ENCODE measurements around the gene TENT5A. TPM values are rescaled to one million over a fixed set of nuclear protein-coding genes. Genes with fewer than 3 reads are reported as not detected.

The TENT5A gene
- total RNA-seq, 4 donors from 2014 or later = 7.9 to 74.9 (median 23.3) TPM

- H3K36me3 ChIP-seq = no peaks in the 10 kb centered on the region
- no peak overlapping the region for H3K27ac ChIP-seq
- no peak for TF ChIP-seq CTCF (IDR thresholded peaks at IDR 0.05)
- no peak for TF ChIP-seq POLR2A (IDR thresholded peaks at IDR 0.05)
- H3K4me3 ChIP-seq = no peak overlapping the region
- intact Hi-C loops (cut with DNase I; ENCODE audit: low total_unique reads) = no loop called here
- no peaks in the 10 kb centered on the region for H3K27me3 ChIP-seq
- H3K9me3 ChIP-seq = no peaks in the 10 kb centered on the region
- no peaks in the 10 kb centered on the region for H3K4me1 ChIP-seq
- no peak for DNase-seq
These were observed 43.4 kb upstream of the TENT5A start for GRCh38 chr6:81795890-81796289.

GRCh38 chr6:81793821-81794475 is 41.5 kb upstream of the TENT5A start:
- H3K4me3 ChIP-seq = no peak overlapping the region
- intact Hi-C loops (cut with DNase I; ENCODE audit: low total_unique reads) = no loop called here
- H3K36me3 ChIP-seq = no peaks in the 10 kb centered on the region
- TF ChIP-seq POLR2A (IDR thresholded peaks at IDR 0.05) (no peak), CTCF (IDR thresholded peaks at IDR 0.05) (no peak)
- no peak overlapping the region for H3K27ac ChIP-seq
- H3K9me3 ChIP-seq = no peaks in the 10 kb centered on the region
- no peaks in the 10 kb centered on the region for H3K4me1 ChIP-seq
- no peaks in the 10 kb centered on the region for H3K27me3 ChIP-seq
- DNase-seq = no peak

- Histone ChIP-seq H3K4me3 (no peak overlapping the region), H3K27ac (no peak overlapping the region), H3K27me3 (no peaks in the 10 kb centered on the region), H3K9me3 (no peaks in the 10 kb centered on the region), H3K36me3 (no peaks in the 10 kb centered on the region), H3K4me1 (no peaks in the 10 kb centered on the region)
- intact Hi-C loops (cut with DNase I; ENCODE audit: low total_unique reads) = no loop called here
- TF ChIP-seq POLR2A (IDR thresholded peaks at IDR 0.05) (no peak), CTCF (IDR thresholded peaks at IDR 0.05) (no peak)
- no peak for DNase-seq
These were observed 40.3 kb upstream of the TENT5A start for GRCh38 chr6:81792826-81793225.

- Histone ChIP-seq H3K27ac (no peak overlapping the region), H3K27me3 (no peaks in the 10 kb centered on the region), H3K4me3 (no peak overlapping the region), H3K4me1 (no peaks in the 10 kb centered on the region), H3K9me3 (no peaks in the 10 kb centered on the region), H3K36me3 (no peaks in the 10 kb centered on the region)
- TF ChIP-seq CTCF (IDR thresholded peaks at IDR 0.05) = no peak
- no peak for TF ChIP-seq POLR2A (IDR thresholded peaks at IDR 0.05)
- DNase-seq = no peak
- intact Hi-C loops (cut with DNase I; ENCODE audit: low total_unique reads) = no loop called here
These were observed 39.3 kb upstream of the TENT5A start for GRCh38 chr6:81791756-81792155.

GRCh38 chr6:81790034-81790433 is 37.6 kb upstream of the TENT5A start:
- intact Hi-C loops (cut with DNase I; ENCODE audit: low total_unique reads) = no loop called here
- Histone ChIP-seq H3K27me3 (no peaks in the 10 kb centered on the region), H3K9me3 (no peaks in the 10 kb centered on the region), H3K4me1 (no peaks in the 10 kb centered on the region), H3K4me3 (no peak overlapping the region), H3K27ac (no peak overlapping the region), H3K36me3 (no peaks in the 10 kb centered on the region)
- DNase-seq = no peak
- TF ChIP-seq CTCF (IDR thresholded peaks at IDR 0.05) = no peak

Data from uterus (tissue), 4 donors.